Neural progenitor cell (in vitro differentiated cells): ENCODE measurements around the gene ADCY9. TPM values are rescaled to one million over a fixed set of nuclear protein-coding genes. Genes with fewer than 3 reads are reported as not detected.
A peak's percentile ranks its signal among the peaks of the same experiment; 100 is the strongest.
"Not testable (repeated sequence)": the region's sequence is repeated elsewhere in the genome, so short reads cannot be mapped to it uniquely, and the experiment has no call there.

Experiments
- DNase-seq: peaks from one replicate; pipeline ENCODE4 v3.0.0-alpha.2; 2016; ENCODE audit warnings: low spot score
- H2AFZ ChIP-seq: fragments of 200-600 bp; sonication (generic); replicated peaks from 2 replicates; pipeline ENCODE4 v1.6.1; 2016; ENCODE audit warnings: antibody characterized with exemption
- H3F3A ChIP-seq: fragments of 200-600 bp; sonication (generic); 2 replicates; pipeline ENCODE4 v1.6.1; 2016; ENCODE audit warnings: antibody characterized with exemption, low read depth
- H3K27ac ChIP-seq: fragments of 200-600 bp; sonication (generic); 2 replicates; pipeline ENCODE4 v1.5.1; 2016; ENCODE audit warnings: mild to moderate bottlenecking
- H3K27me3 ChIP-seq: fragments of 200-600 bp; sonication (generic); 2 replicates; pipeline ENCODE4 v1.6.1; 2016; ENCODE audit warnings: mild to moderate bottlenecking, moderate library complexity
- H3K36me3 ChIP-seq: fragments of 200-600 bp; sonication (generic); 2 replicates; pipeline ENCODE4 v1.5.1; 2016
- H3K4me1 ChIP-seq: fragments of 200-600 bp; sonication (generic); 2 replicates; pipeline ENCODE4 v1.6.1; 2016; ENCODE audit warnings: mixed run types
- H3K4me2 ChIP-seq: fragments of 200-600 bp; sonication (generic); 2 replicates; pipeline ENCODE4 v1.6.1; 2016
- H3K4me3 ChIP-seq: fragments of 200-600 bp; sonication (generic); 2 replicates; pipeline ENCODE4 v1.5.1; 2016
- H3K79me2 ChIP-seq: fragments of 200-600 bp; sonication (generic); 2 replicates; pipeline ENCODE4 v1.6.1; 2016; ENCODE audit warnings: low read depth
- H3K9ac ChIP-seq: fragments of 200-600 bp; sonication (generic); 2 replicates; pipeline ENCODE4 v1.6.1; 2016
- H3K9me3 ChIP-seq: fragments of 200-600 bp; sonication (generic); 2 replicates; pipeline ENCODE4 v1.5.1; 2016; ENCODE audit warnings: low read depth
- H4K20me1 ChIP-seq: fragments of 200-600 bp; sonication (generic); 2 replicates; pipeline ENCODE4 v1.6.1; 2016; ENCODE audit warnings: low read depth
- H3K27ac Mint-ChIP-seq: 3 replicates; pipeline ENCODE4 v1.8.0; 2021; ENCODE audit warnings: mixed read lengths
- H3K27me3 Mint-ChIP-seq: 2 replicates; pipeline ENCODE4 v1.8.0; 2022; ENCODE audit warnings: low read depth, mild to moderate bottlenecking, inconsistent platforms, moderate library complexity, mixed read lengths; ENCODE audit not compliant: insufficient read depth
- H3K36me3 Mint-ChIP-seq: 3 replicates; pipeline ENCODE4 v1.8.0; 2021; ENCODE audit warnings: mixed read lengths
- H3K4me1 Mint-ChIP-seq: 3 replicates; pipeline ENCODE4 v1.8.0; 2021; ENCODE audit warnings: mixed read lengths
- H3K4me3 Mint-ChIP-seq: 3 replicates; pipeline ENCODE4 v1.8.0; 2021; ENCODE audit warnings: mild to moderate bottlenecking, moderate library complexity, mixed read lengths
- H3K9me3 Mint-ChIP-seq: 3 replicates; pipeline ENCODE4 v1.8.0; 2020; ENCODE audit warnings: mixed read lengths
- CTCF ChIP-seq: fragments of 200-600 bp; sonication (generic); IDR thresholded peaks from 2 replicates; pipeline ENCODE4 v1.5.1; 2017; ENCODE audit warnings: antibody characterized with exemption, mild to moderate bottlenecking
- EZH2 ChIP-seq: fragments of 200-600 bp; sonication (generic); IDR thresholded peaks from 2 replicates; pipeline ENCODE4 v1.6.1; 2017; ENCODE audit warnings: antibody characterized with exemption, mild to moderate bottlenecking, moderate library complexity
- EZH2phosphoT487 ChIP-seq: fragments of 200-600 bp; sonication (generic); IDR thresholded peaks from 2 replicates; pipeline ENCODE4 v1.6.1; 2017; ENCODE audit warnings: antibody characterized with exemption
- total RNA-seq: library from RNA; depleted of rRNA; stranded (reverse); fragments of >200 nt; gene quantifications from 2 replicates; pipeline ENCODE4 v1.2.3, GENCODE V29; 2015; ENCODE audit warnings: low replicate concordance

The ADCY9 gene
- total RNA-seq, 1 donor from 2014 or later: 1.2 TPM

- Histone ChIP-seq H3K36me3 (no peaks in the 10 kb centered on the region), H3K9ac (no peak overlapping the region), H3K9me3 (no peaks in the 10 kb centered on the region), H3F3A (peaks cover 3% of the 10 kb centered on the region), H3K79me2 (no peaks in the 10 kb centered on the region), H3K27ac (no peak overlapping the region), H4K20me1 (no peaks in the 10 kb centered on the region), H3K27me3 (no peaks in the 10 kb centered on the region), H3K4me2 (no peak overlapping the region), H3K4me1 (peaks cover 10% of the 10 kb centered on the region), H2AFZ (peak overlapping the region; percentile 87), H3K4me3 (no peak overlapping the region)
- DNase-seq: peak; percentile 24
- H3K4me1 Mint-ChIP-seq: peaks cover 13% of the 10 kb centered on the region
- H3K27ac Mint-ChIP-seq: peak overlapping the region; percentile 87
- peaks cover 2% of the 10 kb centered on the region for H3K9me3 Mint-ChIP-seq
- H3K36me3 Mint-ChIP-seq: no peaks in the 10 kb centered on the region
- H3K27me3 Mint-ChIP-seq: peaks cover 2% of the 10 kb centered on the region
- peak overlapping the region; percentile 2 for H3K4me3 Mint-ChIP-seq
- no peak for TF ChIP-seq EZH2
- no peak for TF ChIP-seq EZH2phosphoT487
- no peak for TF ChIP-seq CTCF
Measured at GRCh38 chr16:4081047-4081446, 35.2 kb downstream of the ADCY9 start.

DNA sequence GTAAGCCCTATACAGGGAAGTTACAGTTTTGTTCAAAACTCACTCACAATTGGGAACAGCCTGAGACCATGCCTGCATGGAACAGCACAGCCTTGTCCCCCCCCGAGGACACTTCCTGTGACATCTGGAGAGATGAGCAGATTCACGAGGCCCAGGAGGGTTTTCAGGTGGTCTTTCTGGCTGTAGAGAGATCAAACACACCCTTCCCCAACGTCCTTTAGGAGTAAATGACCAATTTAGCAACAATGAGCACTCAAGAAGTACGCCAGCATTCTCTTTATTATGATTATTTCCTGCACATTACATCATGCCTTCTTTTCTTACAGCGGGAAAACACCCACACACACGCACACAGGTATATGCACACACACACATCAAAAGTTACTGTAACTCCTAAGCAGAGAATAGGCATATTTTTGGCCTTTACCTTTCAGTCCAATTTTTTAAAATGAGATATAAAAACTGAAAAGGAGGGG, 39.0 kb downstream of the ADCY9 start:
- TF ChIP-seq CTCF: no peak
- Histone ChIP-seq H3K4me1 (peaks cover 10% of the 10 kb centered on the region), H3K9me3 (no peaks in the 10 kb centered on the region), H3K36me3 (no peaks in the 10 kb centered on the region), H3K27ac (no peak overlapping the region), H4K20me1 (no peaks in the 10 kb centered on the region), H3K4me3 (no peak overlapping the region), H3K27me3 (no peaks in the 10 kb centered on the region), H3F3A (peaks cover 3% of the 10 kb centered on the region), H2AFZ (no peak overlapping the region), H3K9ac (no peak overlapping the region), H3K4me2 (no peak overlapping the region), H3K79me2 (no peaks in the 10 kb centered on the region)
- Mint-ChIP-seq H3K9me3 (peaks cover 2% of the 10 kb centered on the region), H3K36me3 (no peaks in the 10 kb centered on the region), H3K4me3 (no peak overlapping the region), H3K27ac (no peak overlapping the region), H3K27me3 (peaks cover 4% of the 10 kb centered on the region), H3K4me1 (peaks cover 14% of the 10 kb centered on the region)
- no peak for DNase-seq

DNA sequence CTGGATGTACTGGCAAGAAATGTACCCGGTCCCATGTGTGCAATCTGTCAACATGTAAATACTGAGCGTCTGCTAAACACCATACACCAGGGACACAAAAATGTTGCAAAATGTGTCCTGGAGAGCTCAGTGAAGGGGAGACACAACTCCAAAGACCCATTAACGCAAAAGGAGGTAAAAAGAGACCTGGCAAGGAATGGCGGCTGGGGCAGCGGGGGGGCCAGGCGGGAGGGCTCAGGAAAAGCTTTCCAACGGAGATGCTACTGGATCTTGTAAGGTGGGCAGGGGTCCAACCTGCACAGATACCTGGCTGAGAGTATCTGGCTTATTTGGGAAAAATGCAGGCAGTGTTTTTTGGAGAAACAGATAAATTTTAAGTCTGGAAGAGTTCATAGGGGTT, 40.7 kb downstream of the ADCY9 start:
- DNase-seq: no peak
- H3K4me3 Mint-ChIP-seq: no peak overlapping the region
- H3K9ac ChIP-seq: no peak overlapping the region
- H3K9me3 Mint-ChIP-seq: peaks cover 2% of the 10 kb centered on the region
- peaks cover 2% of the 10 kb centered on the region for H3K27me3 Mint-ChIP-seq
- H2AFZ ChIP-seq: no peak overlapping the region
- H4K20me1 ChIP-seq: no peaks in the 10 kb centered on the region
- H3K27me3 ChIP-seq: no peaks in the 10 kb centered on the region
- H3K9me3 ChIP-seq: no peaks in the 10 kb centered on the region
- no peaks in the 10 kb centered on the region for H3K4me1 ChIP-seq
- no peaks in the 10 kb centered on the region for H3K79me2 ChIP-seq
- H3F3A ChIP-seq: no peaks in the 10 kb centered on the region
- no peaks in the 10 kb centered on the region for H3K36me3 ChIP-seq
- peaks cover 3% of the 10 kb centered on the region for H3K4me1 Mint-ChIP-seq
- no peak overlapping the region for H3K4me2 ChIP-seq
- TF ChIP-seq EZH2phosphoT487 (no peak), EZH2 (no peak)
- no peaks in the 10 kb centered on the region for H3K36me3 Mint-ChIP-seq
- H3K27ac ChIP-seq: no peak overlapping the region
- no peak overlapping the region for H3K4me3 ChIP-seq
- no peak overlapping the region for H3K27ac Mint-ChIP-seq

- H3K27ac ChIP-seq, H3K27me3 ChIP-seq, H3F3A ChIP-seq, H3K9ac ChIP-seq, H3K36me3 ChIP-seq, H3K36me3 Mint-ChIP-seq, H3K9me3 ChIP-seq, H3K4me1 ChIP-seq, H3K27ac Mint-ChIP-seq, H2AFZ ChIP-seq, DNase-seq, H3K4me3 ChIP-seq, H3K4me3 Mint-ChIP-seq, H3K4me1 Mint-ChIP-seq, H3K9me3 Mint-ChIP-seq, H3K27me3 Mint-ChIP-seq, H3K4me2 ChIP-seq, H4K20me1 ChIP-seq, H3K79me2 ChIP-seq: not testable (repeated sequence)
Measured at GRCh38 chr16:4073150-4073549, 43.1 kb downstream of the ADCY9 start.
